K562 (cell line): Measurements from ENCODE around the gene DOK4. TPM values are rescaled to one million over a fixed set of nuclear protein-coding genes. Genes with fewer than 3 reads are reported as not detected.

Source experiments
- E2F6 ChIP-seq, 2 experiments: IDR thresholded peaks; 2 replicates each; pipeline ENCODE4 v1.6.1; 2011; ENCODE audit warnings: borderline replicate concordance in 1 of 2, control low read depth in 1 of 2, low read depth in 1 of 2, low read length in 1 of 2, mild to moderate bottlenecking in 1 of 2, mixed read lengths in 1 of 2, moderate library complexity in 1 of 2; ENCODE audit not compliant: insufficient read depth in 1 of 2, insufficient read length in 1 of 2, poor library complexity in 1 of 2, severe bottlenecking in 1 of 2; ENCODE audit errors: extremely low read depth in 1 of 2
- PHF8 ChIP-seq: fragments of 200-600 bp; sonication (generic); IDR thresholded peaks from 2 replicates; pipeline ENCODE4 v1.6.1; 2012; ENCODE audit warnings: mixed run types, mild to moderate bottlenecking, inconsistent platforms, low read length, moderate library complexity, borderline replicate concordance
- PRDM10 ChIP-seq: fragments of 450-650 bp; IDR thresholded peaks from 2 replicates; pipeline ENCODE4 v1.6.1; 2018; ENCODE audit not compliant: partially characterized antibody
- ZNF41 ChIP-seq: fragments of 250-450 bp; sonication (Bioruptor Pico); conservative IDR thresholded peaks from 2 replicates; pipeline ENCODE4 v1.4.0; 2020; ENCODE audit warnings: mild to moderate bottlenecking
- polyA plus RNA-seq, 8 experiments: library from polyadenylated mRNA; depleted of rRNA in 4 of 8; stranded (reverse) in 5 of 8; unstranded in 3 of 8; fragments of >200 nt; fragmentation: Nextera tagmentation in 2 of 8; fragmentation: Illumina TruSeq in 1 of 8; extraction: Ambion mirVana in 2 of 8; extraction: Trizol in 1 of 8; gene quantifications; 2 replicates each; pipeline versions ENCODE4 v1.2.1 to v1.2.3, GENCODE V29; 2011 to 2014; ENCODE audit warnings: inconsistent platforms in 1 of 8, missing spikeins in 1 of 8
- total RNA-seq, 7 experiments: library from RNA; depleted of rRNA in 6 of 7; stranded (reverse); fragments of >200 nt in 6 of 7; fragmentation: Illumina TruSeq in 2 of 7; extraction: Trizol in 2 of 7; gene quantifications; 2 replicates each; pipeline versions ENCODE4 v1.2.1 to v1.2.3, GENCODE V29; 2011 to 2021; ENCODE audit warnings: low replicate concordance in 1 of 7

The DOK4 gene
- total and polyA plus RNA-seq, 9 of the 15 experiments (the other 6 are each of a cell fraction or from before 2014, with no cell fraction given), result 0.10 to 14.4 (median 8.3) TPM

GRCh38 chr16:57535680-57536305 is 49.5 kb upstream of the DOK4 start (continued):
- TF ChIP-seq PRDM10 (peak; percentile 56), E2F6 (IDR thresholded peaks at IDR 0.05; ENCODE audit: borderline replicate concordance in 1 of 2, extremely low read depth in 1 of 2, insufficient read depth in 1 of 2, insufficient read length in 1 of 2, low read depth in 1 of 2, low read length in 1 of 2, poor library complexity in 1 of 2, severe bottlenecking in 1 of 2) (peak; percentile 30 to 31), ZNF41 (CRISPR knock-in tag) (no peak), PHF8 (0 out of 2 replicates have a peak, but pooled peaks have one; percentile 13)
